Spleen (tissue), 11 donors: ENCODE measurements around the gene VEGFA. TPM values are rescaled to one million over a fixed set of nuclear protein-coding genes. Genes with fewer than 3 reads are reported as not detected.

Experiments used
- DNase-seq: peaks from one replicate; pipeline ENCODE4 v3.0.0-alpha.2; 2020
- H3K27ac ChIP-seq, 8 donors: fragments of 200-600 bp; sonication (generic) in 7 of 8; 1 replicate in 4 of 8; 2 replicates in 4 of 8; pipeline versions ENCODE4 v1.5.0 to v1.8.0; 2016 to 2021; ENCODE audit warnings: inconsistent platforms in 4 of 8, mild to moderate bottlenecking in 4 of 8, moderate library complexity in 1 of 8
- H3K27me3 ChIP-seq, 7 donors: fragments of 200-600 bp; sonication (generic) in 6 of 7; replicated peaks in 1 of 7; 1 replicate in 4 of 7; 2 replicates in 3 of 7; pipeline versions ENCODE4 v1.5.0 to v1.8.0; 2016 to 2021; ENCODE audit warnings: inconsistent platforms in 3 of 7, mild to moderate bottlenecking in 1 of 7
- H3K36me3 ChIP-seq, 6 donors: fragments of 200-600 bp; sonication (generic) in 5 of 6; 1 replicate in 4 of 6; 2 replicates in 2 of 6; pipeline versions ENCODE4 v1.5.0 to v1.8.0; 2016 to 2021; ENCODE audit warnings: inconsistent platforms in 2 of 6
- H3K4me1 ChIP-seq, 6 donors: fragments of 200-600 bp; sonication (generic) in 5 of 6; 1 replicate in 3 of 6; 2 replicates in 3 of 6; pipeline versions ENCODE4 v1.5.0 to v1.8.0; 2016 to 2021; ENCODE audit warnings: inconsistent platforms in 3 of 6
- H3K4me3 ChIP-seq, 8 donors: fragments of 200-600 bp; sonication (generic) in 7 of 8; 1 replicate in 4 of 8; 2 replicates in 4 of 8; pipeline versions ENCODE4 v1.5.0 to v1.8.0; 2016 to 2021; ENCODE audit warnings: inconsistent platforms in 4 of 8, mild to moderate bottlenecking in 4 of 8, moderate library complexity in 2 of 8
- H3K9me3 ChIP-seq, 8 donors: fragments of 200-600 bp; sonication (generic) in 7 of 8; 1 replicate in 4 of 8; 2 replicates in 4 of 8; pipeline versions ENCODE4 v1.5.0 to v1.8.0; 2016 to 2021; ENCODE audit warnings: inconsistent platforms in 4 of 8
- CTCF ChIP-seq, 11 experiments: fragments of 200-600 bp in 7 of 11; fragments of 450-650 bp in 4 of 11; sonication (generic) in 4 of 11; IDR thresholded peaks in 8 of 11; conservative IDR thresholded peaks in 3 of 11; 1 replicate in 7 of 11; 2 replicates in 4 of 11; pipeline versions ENCODE4 v1.4.0 to v1.8.0; 2016 to 2021; ENCODE audit warnings: antibody characterized with exemption in 11 of 11, inconsistent platforms in 4 of 11, mild to moderate bottlenecking in 1 of 11
- POLR2A ChIP-seq, 3 donors: fragments of 450-650 bp; IDR thresholded peaks; one replicate each; pipeline ENCODE4 v1.5.1; 2017; ENCODE audit warnings: antibody characterized with exemption in 3 of 3, mild to moderate bottlenecking in 1 of 3
- POLR2AphosphoS5 ChIP-seq, 3 donors: sonication (generic); formaldehyde crosslinking; IDR thresholded peaks; one replicate each; pipeline ENCODE4 v1.5.1; 2017; ENCODE audit warnings: antibody characterized with exemption in 3 of 3
- WGBS, 5 donors: extraction: QIAGEN DNeasy Blood & Tissue Kit in 3 of 5; methylation state at CpG; one replicate each; pipeline versions ENCODE4 v1.1.5 to v1.1.7; 2013 to 2018; 5-methylcytosine and 5-hydroxymethylcytosine counted together
- intact Hi-C: fragments of 100-400 bp; cut with DNase I; formaldehyde crosslinking; loops from one replicate; pipeline ENCODE4 v1.15.0; 2023; ENCODE audit warnings: low total_unique reads
- polyA plus RNA-seq, 3 donors: library from polyadenylated mRNA; stranded (reverse); fragments of 200-250 nt; gene quantifications; one replicate each; pipeline ENCODE4 v1.2.1, GENCODE V29; 2013
- total RNA-seq, 7 donors: library from RNA; depleted of rRNA in 3 of 7; stranded (reverse); fragments of >200 nt in 3 of 7; fragmentation: NEBNext Ultra II Directional in 4 of 7; extraction: Animal tissue kit (Norgen Biotek cat#: 25700) in 4 of 7; gene quantifications; one replicate each; pipeline versions ENCODE4 v1.1.0 to v1.2.1, GENCODE V29; 2016 to 2021
- donor health status: healthy with polysubstance abuse.
- donor health status: DM: no; HTN: no; CAD: no; lungs with moderate emphysema.
- donor health status: DM: no; HTN: no; CAD: no.
- donor health status: Bipolar disorder and iron deficiency.
- donor health status: healthy.
- donor health status: DM: no; HTN: no; CAD: no.
- donor health status: DM: yes; HTN: yes; CAD: no.

The VEGFA gene
- total and polyA plus RNA-seq, 10 donors: 31.0 to 486 (median 153) TPM

- no peak for TF ChIP-seq POLR2AphosphoS5 (IDR thresholded peaks at IDR 0.05)
- TF ChIP-seq POLR2A (IDR thresholded peaks at IDR 0.05): no peak
- no peak for TF ChIP-seq CTCF (IDR thresholded peaks at IDR 0.05 in 8 of 11, conservative IDR thresholded peaks at IDR 0.05 in 3 of 11)
- Histone ChIP-seq H3K27ac (no peak overlapping the region), H3K4me1 (peaks cover 13 to 32% (median 23%) of the 10 kb centered on the region in 6 donors), H3K9me3 (peaks cover 0 to 32% (median 24%) of the 10 kb centered on the region in 8 donors), H3K36me3 (no peaks in the 10 kb centered on the region), H3K27me3 (no peaks in the 10 kb centered on the region), H3K4me3 (no peak overlapping the region)
- 74 to 84% (median 82%) methylated on average over 3 of the region's 3 CpGs for WGBS, 5 donors
- no peak for DNase-seq
- intact Hi-C loops: no loop called here
These were observed 42.4 kb upstream of the VEGFA start for GRCh38 chr6:43727634-43728033.

- TF ChIP-seq POLR2A (IDR thresholded peaks at IDR 0.05) (no peak), POLR2AphosphoS5 (IDR thresholded peaks at IDR 0.05) (no peak), CTCF (IDR thresholded peaks at IDR 0.05 in 8 of 11, conservative IDR thresholded peaks at IDR 0.05 in 3 of 11) (no peak)
- no peak overlapping the region for H3K27ac ChIP-seq
- peaks cover 0 to 32% (median 24%) of the 10 kb centered on the region in 8 donors for H3K9me3 ChIP-seq
- DNase-seq: no peak
- no peaks in the 10 kb centered on the region for H3K36me3 ChIP-seq
- H3K27me3 ChIP-seq: no peaks in the 10 kb centered on the region
- H3K4me3 ChIP-seq: no peak overlapping the region
- intact Hi-C loops: no loop called here
- H3K4me1 ChIP-seq: peaks cover 13 to 29% (median 24%) of the 10 kb centered on the region in 6 donors
- 76 to 91% (median 83%) methylated on average over 2 of the region's 2 CpGs for WGBS, 5 donors
These were observed 41.4 kb upstream of the VEGFA start for GRCh38 chr6:43728586-43728985.

GRCh38 chr6:43729537-43729936 lies 40.5 kb upstream of the VEGFA start:
- 93 to 97% (median 96%) methylated on average over 6 of the region's 6 CpGs for WGBS, 5 donors
- no peaks in the 10 kb centered on the region for H3K27me3 ChIP-seq
- intact Hi-C loops: no loop called here

GRCh38 chr6:43730634-43731033 lies 39.4 kb upstream of the VEGFA start:
- TF ChIP-seq POLR2AphosphoS5 (IDR thresholded peaks at IDR 0.05) (no peak), CTCF (IDR thresholded peaks at IDR 0.05 in 8 of 11, conservative IDR thresholded peaks at IDR 0.05 in 3 of 11) (no peak), POLR2A (IDR thresholded peaks at IDR 0.05) (no peak)
- H3K36me3 ChIP-seq: no peaks in the 10 kb centered on the region
- peaks cover 0 to 22% (median 16%) of the 10 kb centered on the region in 6 donors for H3K4me1 ChIP-seq
- DNase-seq: no peak
- intact Hi-C loops: no loop called here
- no peak overlapping the region for H3K27ac ChIP-seq
- H3K4me3 ChIP-seq: no peak overlapping the region
- no peaks in the 10 kb centered on the region for H3K27me3 ChIP-seq
- peaks cover 0 to 32% (median 24%) of the 10 kb centered on the region in 8 donors for H3K9me3 ChIP-seq

More at GRCh38 chr6:43729537-43729936, 40.5 kb upstream of the VEGFA start:
- Histone ChIP-seq H3K27ac (no peak overlapping the region), H3K4me3 (no peak overlapping the region), H3K9me3 (peaks cover 0 to 32% (median 24%) of the 10 kb centered on the region in 8 donors), H3K4me1 (peaks cover 5 to 29% (median 24%) of the 10 kb centered on the region in 6 donors), H3K36me3 (no peaks in the 10 kb centered on the region)
- no peak for DNase-seq
- TF ChIP-seq POLR2AphosphoS5 (IDR thresholded peaks at IDR 0.05) (no peak), POLR2A (IDR thresholded peaks at IDR 0.05) (no peak), CTCF (IDR thresholded peaks at IDR 0.05 in 8 of 11, conservative IDR thresholded peaks at IDR 0.05 in 3 of 11) (no peak)
